Measurements from ENCODE around the gene REXO2. TPM values are rescaled to one million over a fixed set of nuclear protein-coding genes. Genes with fewer than 3 reads are reported as not detected.

The REXO2 gene
- total RNA-seq: 219 and 223 TPM in 2 replicates

DNA sequence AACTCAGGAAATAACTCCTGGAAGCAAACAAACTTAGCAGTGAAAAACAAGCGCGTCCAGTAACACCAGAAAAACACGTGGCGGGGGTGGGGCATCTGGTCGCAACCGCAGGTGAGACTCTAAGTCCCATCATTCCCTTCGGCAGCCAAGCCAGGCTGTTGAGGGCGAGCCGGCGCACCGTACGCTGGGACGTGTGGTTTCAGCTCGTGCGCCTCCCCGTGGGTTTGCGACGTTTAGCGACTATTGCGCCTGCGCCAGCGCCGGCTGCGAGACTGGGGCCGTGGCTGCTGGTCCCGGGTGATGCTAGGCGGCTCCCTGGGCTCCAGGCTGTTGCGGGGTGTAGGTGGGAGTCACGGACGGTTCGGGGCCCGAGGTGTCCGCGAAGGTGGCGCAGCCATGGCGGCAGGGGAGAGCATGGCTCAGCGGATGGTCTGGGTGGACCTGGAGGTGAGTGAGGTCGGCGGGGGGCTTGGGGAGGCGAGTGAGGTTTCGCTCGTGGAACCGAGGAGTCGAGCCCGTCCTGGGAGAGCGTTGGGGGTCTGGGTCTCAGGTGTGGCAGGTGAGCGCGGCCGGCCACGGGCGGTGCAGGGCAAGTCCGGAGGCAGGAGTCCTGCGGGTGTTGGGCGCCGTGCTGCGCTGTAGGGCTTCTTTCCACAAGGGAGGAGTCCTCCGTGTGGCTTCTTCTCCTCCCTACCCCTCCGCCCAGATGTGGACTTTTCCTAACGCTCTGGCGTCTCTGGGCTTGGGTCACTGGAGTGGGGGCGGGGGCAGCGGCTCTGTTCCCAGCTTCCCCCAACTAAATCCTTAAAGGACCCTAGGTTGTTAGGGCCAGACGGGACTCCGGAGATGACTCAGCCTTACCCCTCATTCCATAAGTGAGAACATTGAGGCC is at the start of gene REXO2:
REXO2 (plus strand) TSS at position 239 of the 892 bp plus-strand sequence; CDS start at position 301, 62 bp downstream.

DNA sequence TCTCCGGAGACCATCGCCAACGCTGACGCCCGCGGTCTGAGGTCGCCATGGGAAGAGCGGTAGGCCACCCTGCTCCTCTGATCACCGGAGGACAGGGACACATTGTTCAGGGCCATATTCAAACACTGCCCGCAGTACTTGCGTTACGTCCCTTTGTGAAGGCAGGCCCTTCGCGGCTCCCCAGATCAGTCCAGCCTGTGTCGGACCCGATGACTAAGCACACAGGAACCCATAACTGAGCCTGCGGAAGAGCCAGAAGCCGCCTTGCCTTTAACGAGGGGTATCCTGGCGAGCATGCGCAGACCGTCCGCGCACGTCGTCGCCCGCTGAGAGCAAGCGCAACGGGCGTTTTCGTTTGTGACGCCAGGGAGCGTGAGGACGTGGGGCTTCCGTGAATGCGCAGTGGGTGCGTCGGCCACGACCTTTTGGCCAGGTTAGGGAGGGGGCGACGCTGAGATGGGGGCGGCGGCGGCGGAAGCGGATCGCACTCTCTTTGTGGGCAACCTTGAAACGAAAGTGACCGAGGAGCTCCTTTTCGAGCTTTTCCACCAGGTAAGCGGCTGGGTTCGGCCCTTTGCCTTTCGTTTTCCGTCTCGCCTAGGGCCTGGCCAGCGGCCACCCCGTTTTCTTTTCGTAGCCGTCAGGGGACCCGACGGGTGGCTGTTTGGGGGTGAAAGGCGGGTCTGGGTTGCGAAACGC is 38.9 kb upstream of the REXO2 start, which contains the start of the genes C11orf71 and RBM7:
C11orf71 (minus strand) TSS at position 296 of the 699 bp plus-strand sequence; CDS start at position 116, 180 bp downstream.
RBM7 (plus strand) TSS at position 451 of the 699 bp plus-strand sequence; CDS start at position 457, 6 bp downstream.

Other genes starting within 250 kb of the REXO2 start
- gene NNMT, start 143.1 kb upstream of the REXO2 start, total RNA-seq: 96.3 and 97.5 TPM in 2 replicates
- gene C11orf71, start 39.0 kb upstream of the REXO2 start, total RNA-seq: 1.5 and 3.4 TPM in 2 replicates
- 10.5 and 14.2 TPM in 2 replicates for gene RBM7, start 38.8 kb upstream of the REXO2 start, total RNA-seq
- gene NXPE1, start 120.4 kb downstream of the REXO2 start, total RNA-seq: not detected in 2 replicates
- not detected in 2 replicates for gene NXPE4, start 156.3 kb downstream of the REXO2 start, total RNA-seq
- gene NXPE2, start 239.1 kb downstream of the REXO2 start, total RNA-seq: not detected in 2 replicates

All from hair follicular keratinocyte (primary cell).